Thyroid gland (tissue), 4 donors: ENCODE measurements around the gene C10orf67.

ENCODE experiments used
- POLR2A ChIP-seq, 2 donors: fragments of 450-650 bp; IDR thresholded peaks; one replicate each; pipeline ENCODE4 v1.6.1; 2017; ENCODE audit warnings: antibody characterized with exemption in 2 of 2, mild to moderate bottlenecking in 2 of 2, moderate library complexity in 1 of 2
- TF ChIP-seq, protein P1 (sequence below), 6 experiments: fragments of 200-600 bp in 3 of 6; fragments of 450-650 bp in 3 of 6; sonication (generic) in 3 of 6; IDR thresholded peaks; one replicate each; pipeline ENCODE4 v1.5.1; 2016 to 2019; ENCODE audit warnings: antibody characterized with exemption in 6 of 6, mild to moderate bottlenecking in 2 of 6, inconsistent platforms in 1 of 6, moderate library complexity in 1 of 6

GRCh38 chr10:23157239-23157681, 187.3 kb downstream of the C10orf67 start:
- TF ChIP-seq, protein P1, sequence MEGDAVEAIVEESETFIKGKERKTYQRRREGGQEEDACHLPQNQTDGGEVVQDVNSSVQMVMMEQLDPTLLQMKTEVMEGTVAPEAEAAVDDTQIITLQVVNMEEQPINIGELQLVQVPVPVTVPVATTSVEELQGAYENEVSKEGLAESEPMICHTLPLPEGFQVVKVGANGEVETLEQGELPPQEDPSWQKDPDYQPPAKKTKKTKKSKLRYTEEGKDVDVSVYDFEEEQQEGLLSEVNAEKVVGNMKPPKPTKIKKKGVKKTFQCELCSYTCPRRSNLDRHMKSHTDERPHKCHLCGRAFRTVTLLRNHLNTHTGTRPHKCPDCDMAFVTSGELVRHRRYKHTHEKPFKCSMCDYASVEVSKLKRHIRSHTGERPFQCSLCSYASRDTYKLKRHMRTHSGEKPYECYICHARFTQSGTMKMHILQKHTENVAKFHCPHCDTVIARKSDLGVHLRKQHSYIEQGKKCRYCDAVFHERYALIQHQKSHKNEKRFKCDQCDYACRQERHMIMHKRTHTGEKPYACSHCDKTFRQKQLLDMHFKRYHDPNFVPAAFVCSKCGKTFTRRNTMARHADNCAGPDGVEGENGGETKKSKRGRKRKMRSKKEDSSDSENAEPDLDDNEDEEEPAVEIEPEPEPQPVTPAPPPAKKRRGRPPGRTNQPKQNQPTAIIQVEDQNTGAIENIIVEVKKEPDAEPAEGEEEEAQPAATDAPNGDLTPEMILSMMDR (IDR thresholded peaks at IDR 0.05) = peak in 2 of 6 experiments; percentile 7 to 10
- TF ChIP-seq POLR2A (IDR thresholded peaks at IDR 0.05) = no peak
